Cardiac fibroblast (primary cell): Measurements from ENCODE around the gene FAAH.

Source experiments
- DNase-seq, 2 donors: peaks; one replicate each; pipeline versions ENCODE4 v3.0.0 to v3.0.0-alpha.2; 2010; ENCODE audit warnings: low read depth in 2 of 2
- H3K4me3 ChIP-seq, 2 donors: replicated peaks in 1 of 2; 1 replicate in 1 of 2; 2 replicates in 1 of 2; pipeline ENCODE4 v1.5.1; 2011; ENCODE audit warnings: low read depth in 2 of 2, low read length in 2 of 2, mild to moderate bottlenecking in 2 of 2, moderate library complexity in 1 of 2
- CTCF ChIP-seq: IDR thresholded peaks from one replicate; pipeline ENCODE4 v1.5.1; 2011; ENCODE audit warnings: low read depth, mild to moderate bottlenecking, low read length, inconsistent platforms

The FAAH gene

GRCh38 chr1:46455951-46456350 lies 61.8 kb downstream of the FAAH start:
- TF ChIP-seq CTCF: no peak
- H3K4me3 ChIP-seq: no peak overlapping the region
- no peak for DNase-seq

GRCh38 chr1:46456411-46456963 lies 62.4 kb downstream of the FAAH start:
- H3K4me3 ChIP-seq: no peak overlapping the region
- no peak for TF ChIP-seq CTCF
- peak in 1 of 2 donors; percentile 43 for DNase-seq

GRCh38 chr1:46457178-46457577 lies 63.1 kb downstream of the FAAH start:
- H3K4me3 ChIP-seq: no peak overlapping the region
- no peak for TF ChIP-seq CTCF
- DNase-seq: no peak

- TF ChIP-seq CTCF: no peak
- H3K4me3 ChIP-seq: no peak overlapping the region
- DNase-seq: no peak
Measured at GRCh38 chr1:46458190-46458589, 64.1 kb downstream of the FAAH start.

- H3K4me3 ChIP-seq: no peak overlapping the region
- no peak for TF ChIP-seq CTCF
- no peak for DNase-seq
Measured at GRCh38 chr1:46458846-46459245, 64.7 kb downstream of the FAAH start.

GRCh38 chr1:46459315-46459714 lies 65.2 kb downstream of the FAAH start:
- TF ChIP-seq CTCF: no peak
- no peak for DNase-seq
- H3K4me3 ChIP-seq: no peak overlapping the region
